Left ventricle myocardium inferior (tissue), 1 donor: ENCODE results near the gene MAJIN. TPM values are rescaled to one million over a fixed set of nuclear protein-coding genes. Genes with fewer than 3 reads are reported as not detected.

Source experiments
- DNase-seq: peaks from one replicate; pipeline ENCODE4 v3.0.0-alpha.2; 2020
- H3K27ac ChIP-seq: fragments of 200-600 bp; replicated peaks from 2 replicates; pipeline ENCODE4 v1.8.0; 2021
- H3K27me3 ChIP-seq: fragments of 200-600 bp; 2 replicates; pipeline ENCODE4 v1.8.0; 2021; ENCODE audit warnings: low read depth
- H3K36me3 ChIP-seq: fragments of 200-600 bp; 2 replicates; pipeline ENCODE4 v1.8.0; 2021
- H3K4me1 ChIP-seq: fragments of 200-600 bp; 2 replicates; pipeline ENCODE4 v1.8.0; 2021
- H3K4me3 ChIP-seq: fragments of 200-600 bp; 2 replicates; pipeline ENCODE4 v1.8.0; 2021; ENCODE audit warnings: mild to moderate bottlenecking, moderate library complexity
- H3K9me3 ChIP-seq: fragments of 200-600 bp; replicated peaks from 2 replicates; pipeline ENCODE4 v1.8.0; 2021
- CTCF ChIP-seq: fragments of 200-600 bp; IDR thresholded peaks from 2 replicates; pipeline ENCODE4 v1.8.0; 2021; ENCODE audit warnings: antibody characterized with exemption, mild to moderate bottlenecking, borderline replicate concordance
- intact Hi-C: fragments of 100-400 bp; cut with micrococcal nuclease; formaldehyde crosslinking; loops from one replicate; pipeline ENCODE4 v1.11.0; 2022
- total RNA-seq: library from RNA; stranded (reverse); fragmentation: NEBNext Ultra II Directional; extraction: Animal tissue kit (Norgen Biotek cat#: 25700); gene quantifications from one replicate; pipeline ENCODE4 v1.2.1, GENCODE V29; 2021
- donor health status: DM: no; HTN: yes; CAD: no; lungs with severe emphysema.

Gene MAJIN
- total RNA-seq, 1 donor from 2014 or later: not detected

DNA sequence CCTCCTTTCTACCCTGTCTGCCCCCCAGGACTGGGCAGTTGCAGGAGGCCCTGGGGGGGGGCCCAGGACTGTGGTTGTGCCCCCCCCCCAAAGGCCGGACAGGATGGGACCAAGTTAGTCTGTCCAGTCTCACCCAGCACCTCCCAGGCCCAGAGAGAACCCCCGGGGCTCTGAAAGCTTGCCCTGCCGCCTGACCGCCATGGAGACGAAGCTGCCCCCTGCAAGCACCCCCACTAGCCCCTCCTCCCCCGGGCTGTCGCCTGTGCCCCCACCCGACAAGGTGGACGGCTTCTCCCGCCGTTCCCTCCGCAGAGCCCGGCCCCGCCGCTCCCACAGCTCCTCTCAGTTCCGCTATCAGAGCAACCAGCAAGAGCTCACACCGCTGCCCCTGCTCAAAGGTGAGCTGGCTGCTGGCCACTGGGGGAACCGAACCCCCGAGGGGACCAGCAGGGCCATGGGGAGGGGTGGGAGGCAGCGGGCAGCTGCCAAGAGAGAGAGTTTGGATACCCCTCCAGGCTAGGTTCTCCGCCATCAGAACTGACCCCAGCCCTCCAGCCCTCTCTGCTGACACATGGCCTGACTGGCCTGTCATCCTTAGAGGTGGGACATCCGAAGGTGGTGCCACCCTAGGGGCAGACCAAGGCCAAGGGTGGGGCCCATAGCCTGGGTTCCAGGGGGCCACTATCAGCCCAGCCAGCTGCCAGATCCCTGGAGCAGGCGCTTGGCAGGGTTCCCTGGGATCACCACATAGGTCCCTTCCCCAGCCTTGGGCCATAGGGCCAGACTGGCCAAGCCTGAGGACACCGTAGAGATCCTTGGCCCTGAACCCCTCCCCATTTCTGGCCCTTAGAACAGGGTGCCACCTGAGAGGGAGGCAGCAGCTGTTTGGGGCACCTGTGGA is 46.1 kb downstream of the MAJIN start:
- Histone ChIP-seq H3K4me1 (peaks cover 37% of the 10 kb centered on the region), H3K27ac (peak overlapping the region; percentile 94), H3K27me3 (no peaks in the 10 kb centered on the region), H3K36me3 (peaks cover 44% of the 10 kb centered on the region), H3K4me3 (peak overlapping the region; percentile 96), H3K9me3 (no peaks in the 10 kb centered on the region)
- DNase-seq: no peak
- intact Hi-C loops: no loop called here
- no peak for TF ChIP-seq CTCF

DNA sequence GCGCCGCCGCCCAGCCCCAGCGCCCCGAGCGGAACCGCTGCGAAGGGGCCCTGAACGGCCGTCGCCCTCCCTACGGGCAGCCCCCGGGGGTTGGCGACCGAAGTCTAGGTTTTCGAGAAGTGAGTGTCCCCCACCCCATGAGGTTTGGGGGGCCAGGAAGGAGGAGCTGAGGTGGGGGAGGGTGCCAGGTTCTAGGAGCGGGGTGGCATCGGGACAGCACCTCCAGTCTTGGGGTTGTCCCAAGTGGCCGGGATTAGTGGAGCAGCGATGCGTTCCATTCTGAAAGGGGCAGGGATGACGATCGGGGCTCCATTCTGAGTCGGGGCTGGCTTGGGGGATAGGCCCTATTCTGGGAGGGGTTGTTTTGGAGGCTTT is 47.0 kb downstream of the MAJIN start:
- Histone ChIP-seq H3K27ac (peak overlapping the region; percentile 94), H3K27me3 (no peaks in the 10 kb centered on the region), H3K4me1 (peaks cover 41% of the 10 kb centered on the region), H3K4me3 (peak overlapping the region; percentile 96), H3K36me3 (peaks cover 35% of the 10 kb centered on the region), H3K9me3 (no peaks in the 10 kb centered on the region)
- intact Hi-C loops: no loop called here
- no peak for TF ChIP-seq CTCF
- DNase-seq: no peak

DNA sequence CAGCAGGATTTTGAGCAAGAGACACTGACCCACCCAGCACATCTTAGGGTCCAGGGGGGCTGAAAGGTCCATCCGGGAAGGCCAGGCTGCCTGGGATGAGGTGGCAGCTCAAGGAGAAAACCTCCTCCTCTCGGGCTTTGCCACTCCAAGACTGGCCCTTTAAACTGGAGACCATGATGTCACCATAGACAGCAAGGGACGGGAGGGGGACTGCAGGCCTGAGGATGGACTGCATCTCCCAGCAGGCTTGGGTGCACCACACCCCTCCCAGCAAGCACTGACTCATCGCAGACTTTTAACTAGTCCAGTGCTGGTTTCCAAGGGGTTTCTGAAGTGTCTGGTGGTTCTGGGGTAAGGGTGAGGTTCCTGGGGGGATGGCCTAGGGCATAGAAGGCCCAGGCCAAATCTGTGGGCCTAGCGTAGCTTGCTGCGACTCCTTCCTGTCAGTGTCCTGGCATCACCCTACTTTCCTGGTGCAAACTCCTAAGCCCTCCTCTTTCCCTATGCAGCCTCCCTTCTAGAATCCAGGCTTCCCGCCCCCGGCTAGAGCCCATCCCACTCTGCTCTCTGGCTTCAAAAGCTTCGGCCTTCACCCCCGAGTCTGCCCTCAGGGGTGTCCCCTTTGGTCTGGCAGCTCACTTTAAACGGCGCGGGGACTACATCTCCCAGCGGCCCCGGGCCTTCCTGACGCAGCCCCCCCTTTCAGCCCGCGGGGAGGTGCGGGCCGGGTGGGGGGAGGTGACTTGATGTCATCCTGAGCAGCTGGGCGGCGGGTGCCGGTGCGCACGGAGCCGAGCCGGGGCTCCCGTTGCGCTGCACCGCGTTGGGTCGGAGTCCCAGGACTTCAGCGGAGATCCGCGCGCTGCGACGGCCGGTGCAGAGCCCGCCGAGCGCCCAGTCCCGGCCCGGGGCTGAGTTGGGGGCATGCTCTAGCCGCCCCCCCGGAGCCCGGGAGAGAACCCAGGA is 47.7 kb downstream of the MAJIN start, which contains the start of gene PPP2R5B:
TSS of gene PPP2R5B (plus strand) at position 746 of the 966 bp plus-strand sequence. CDS start 1,046 bp downstream, outside the sequence.
- Histone ChIP-seq H3K27me3 (no peaks in the 10 kb centered on the region), H3K4me3 (peak within 1 kb of the TSS; percentile 96), H3K4me1 (peaks cover 48% of the 10 kb centered on the region), H3K27ac (peak within 1 kb of the TSS; percentile 94), H3K36me3 (peaks cover 28% of the 10 kb centered on the region), H3K9me3 (no peaks in the 10 kb centered on the region)
- peak; percentile 95 for DNase-seq
- intact Hi-C loops: no loop called here
- no peak for TF ChIP-seq CTCF

DNA sequence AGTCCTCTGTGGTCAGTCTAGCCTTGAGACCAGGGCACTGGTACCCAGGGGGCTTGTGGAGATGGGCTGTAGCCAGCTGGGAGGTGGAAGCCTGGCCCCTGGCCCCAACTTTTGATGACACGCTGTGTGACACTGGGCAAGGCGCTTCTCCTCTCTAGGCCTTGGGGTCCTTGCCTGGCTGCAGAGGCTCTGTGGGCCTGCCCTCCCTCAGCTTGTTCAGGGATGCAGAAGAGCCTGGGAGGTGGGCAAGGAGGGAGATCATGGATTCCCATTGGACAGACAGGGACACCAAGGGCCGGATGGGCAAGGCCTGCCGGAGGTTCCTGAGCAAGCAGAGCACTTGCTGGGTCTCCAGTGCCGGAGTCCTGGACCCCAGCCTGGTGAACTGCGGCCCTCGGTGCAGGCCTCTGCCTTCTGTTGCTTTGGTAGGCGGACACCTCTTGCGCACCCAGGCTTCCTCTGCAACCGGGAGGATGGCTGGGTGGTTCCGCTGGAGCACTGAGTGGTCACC is 48.7 kb downstream of the MAJIN start:
- Histone ChIP-seq H3K4me3 (peak overlapping the region; percentile 96), H3K4me1 (peaks cover 58% of the 10 kb centered on the region), H3K9me3 (no peaks in the 10 kb centered on the region), H3K36me3 (peaks cover 18% of the 10 kb centered on the region), H3K27ac (peak overlapping the region; percentile 94), H3K27me3 (no peaks in the 10 kb centered on the region)
- DNase-seq: no peak
- TF ChIP-seq CTCF: no peak
- intact Hi-C loops: no loop called here

GRCh38 chr11:64921384-64921783 is 50.5 kb downstream of the MAJIN start:
- H3K4me3 ChIP-seq: no peak overlapping the region
- intact Hi-C loops: no loop called here
- no peaks in the 10 kb centered on the region for H3K36me3 ChIP-seq
- no peak overlapping the region for H3K27ac ChIP-seq
- DNase-seq: no peak
- H3K27me3 ChIP-seq: no peaks in the 10 kb centered on the region
- no peak for TF ChIP-seq CTCF
- H3K9me3 ChIP-seq: no peaks in the 10 kb centered on the region
- peaks cover 68% of the 10 kb centered on the region for H3K4me1 ChIP-seq
